ENCODE measurements around the gene DPP10.

DPP10 gene

GRCh38 chr2:115327061-115327460 lies 884.6 kb downstream of the DPP10 start:
- no peak for DNase-seq (ENCODE audit: insufficient read length)
- TF ChIP-seq POLR2AphosphoS5 (IDR thresholded peaks at IDR 0.05; ENCODE audit: low read depth, low read length), result no peak
- no peak for TF ChIP-seq TAF1 (IDR thresholded peaks at IDR 0.05; ENCODE audit: borderline replicate concordance, low read depth, low read length)
- TF ChIP-seq POLR2A (IDR thresholded peaks at IDR 0.05; ENCODE audit: low read depth, low read length), result no peak
- no peak for FAIRE-seq

GRCh38 chr2:115359550-115359949 lies 917.1 kb downstream of the DPP10 start:
- no peak for DNase-seq (ENCODE audit: insufficient read length)
- no peak for FAIRE-seq
- no peak for TF ChIP-seq TAF1 (IDR thresholded peaks at IDR 0.05; ENCODE audit: borderline replicate concordance, low read depth, low read length)
- no peak for TF ChIP-seq POLR2AphosphoS5 (IDR thresholded peaks at IDR 0.05; ENCODE audit: low read depth, low read length)
- TF ChIP-seq POLR2A (IDR thresholded peaks at IDR 0.05; ENCODE audit: low read depth, low read length), result no peak

- TF ChIP-seq POLR2AphosphoS5 (IDR thresholded peaks at IDR 0.05; ENCODE audit: low read depth, low read length), result no peak
- no peak for FAIRE-seq
- no peak for DNase-seq (ENCODE audit: insufficient read length)
Observed at GRCh38 chr2:115364093-115364492, 921.7 kb downstream of the DPP10 start.

- no peak for TF ChIP-seq TAF1 (IDR thresholded peaks at IDR 0.05; ENCODE audit: borderline replicate concordance, low read depth, low read length)
- no peak for TF ChIP-seq POLR2AphosphoS5 (IDR thresholded peaks at IDR 0.05; ENCODE audit: low read depth, low read length)
- TF ChIP-seq POLR2A (IDR thresholded peaks at IDR 0.05; ENCODE audit: low read depth, low read length), result no peak
- FAIRE-seq (no peak), DNase-seq (ENCODE audit: insufficient read length) (no peak)
Observed at GRCh38 chr2:115369400-115369799, 927.0 kb downstream of the DPP10 start.

- DNase-seq (ENCODE audit: insufficient read length) (no peak), FAIRE-seq (no peak)
- TF ChIP-seq POLR2A (IDR thresholded peaks at IDR 0.05; ENCODE audit: low read depth, low read length) (no peak), POLR2AphosphoS5 (IDR thresholded peaks at IDR 0.05; ENCODE audit: low read depth, low read length) (no peak), TAF1 (IDR thresholded peaks at IDR 0.05; ENCODE audit: borderline replicate concordance, low read depth, low read length) (no peak)
Observed at GRCh38 chr2:115374981-115375380, 932.5 kb downstream of the DPP10 start.

- no peak for FAIRE-seq
- no peak for DNase-seq (ENCODE audit: insufficient read length)
- TF ChIP-seq POLR2A (IDR thresholded peaks at IDR 0.05; ENCODE audit: low read depth, low read length), result no peak
- no peak for TF ChIP-seq TAF1 (IDR thresholded peaks at IDR 0.05; ENCODE audit: borderline replicate concordance, low read depth, low read length)
- TF ChIP-seq POLR2AphosphoS5 (IDR thresholded peaks at IDR 0.05; ENCODE audit: low read depth, low read length), result no peak
Observed at GRCh38 chr2:115384399-115384798, 942.0 kb downstream of the DPP10 start.

GRCh38 chr2:115386465-115386864 lies 944.0 kb downstream of the DPP10 start:
- TF ChIP-seq TAF1 (IDR thresholded peaks at IDR 0.05; ENCODE audit: borderline replicate concordance, low read depth, low read length) (no peak), POLR2AphosphoS5 (IDR thresholded peaks at IDR 0.05; ENCODE audit: low read depth, low read length) (no peak), POLR2A (IDR thresholded peaks at IDR 0.05; ENCODE audit: low read depth, low read length) (no peak)
- DNase-seq (ENCODE audit: insufficient read length), result no peak
- FAIRE-seq, result no peak

GRCh38 chr2:115389024-115389423 lies 946.6 kb downstream of the DPP10 start:
- TF ChIP-seq POLR2A (IDR thresholded peaks at IDR 0.05; ENCODE audit: low read depth, low read length) (no peak), TAF1 (IDR thresholded peaks at IDR 0.05; ENCODE audit: borderline replicate concordance, low read depth, low read length) (no peak), POLR2AphosphoS5 (IDR thresholded peaks at IDR 0.05; ENCODE audit: low read depth, low read length) (no peak)
- DNase-seq (ENCODE audit: insufficient read length) (no peak), FAIRE-seq (no peak)

GRCh38 chr2:115389898-115390565 lies 947.6 kb downstream of the DPP10 start:
- DNase-seq (ENCODE audit: insufficient read length) (no peak), FAIRE-seq (no peak)
- TF ChIP-seq TAF1 (IDR thresholded peaks at IDR 0.05; ENCODE audit: borderline replicate concordance, low read depth, low read length) (no peak), POLR2A (IDR thresholded peaks at IDR 0.05; ENCODE audit: low read depth, low read length) (no peak), POLR2AphosphoS5 (IDR thresholded peaks at IDR 0.05; ENCODE audit: low read depth, low read length) (no peak)

- TF ChIP-seq POLR2A (IDR thresholded peaks at IDR 0.05; ENCODE audit: low read depth, low read length) (no peak), POLR2AphosphoS5 (IDR thresholded peaks at IDR 0.05; ENCODE audit: low read depth, low read length) (no peak), TAF1 (IDR thresholded peaks at IDR 0.05; ENCODE audit: borderline replicate concordance, low read depth, low read length) (no peak)
- FAIRE-seq (no peak), DNase-seq (ENCODE audit: insufficient read length) (no peak)
Observed at GRCh38 chr2:115396579-115396978, 954.1 kb downstream of the DPP10 start.

- FAIRE-seq (no peak), DNase-seq (ENCODE audit: insufficient read length) (no peak)
- no peak for TF ChIP-seq POLR2AphosphoS5 (IDR thresholded peaks at IDR 0.05; ENCODE audit: low read depth, low read length)
Observed at GRCh38 chr2:115400940-115401339, 958.5 kb downstream of the DPP10 start.

- no peak for TF ChIP-seq TAF1 (IDR thresholded peaks at IDR 0.05; ENCODE audit: borderline replicate concordance, low read depth, low read length)
- TF ChIP-seq POLR2A (IDR thresholded peaks at IDR 0.05; ENCODE audit: low read depth, low read length), result no peak
- TF ChIP-seq POLR2AphosphoS5 (IDR thresholded peaks at IDR 0.05; ENCODE audit: low read depth, low read length), result no peak
- FAIRE-seq (no peak), DNase-seq (ENCODE audit: insufficient read length) (no peak)
Observed at GRCh38 chr2:115412501-115412900, 970.1 kb downstream of the DPP10 start.

GRCh38 chr2:115413791-115414190 lies 971.4 kb downstream of the DPP10 start:
- DNase-seq (ENCODE audit: insufficient read length), result no peak
- no peak for FAIRE-seq
- no peak for TF ChIP-seq POLR2AphosphoS5 (IDR thresholded peaks at IDR 0.05; ENCODE audit: low read depth, low read length)
- no peak for TF ChIP-seq POLR2A (IDR thresholded peaks at IDR 0.05; ENCODE audit: low read depth, low read length)
- no peak for TF ChIP-seq TAF1 (IDR thresholded peaks at IDR 0.05; ENCODE audit: borderline replicate concordance, low read depth, low read length)
